HFF-Myc (cell line): ENCODE results near the gene KIF3C.

Experiments
- DNase-seq: peaks from one replicate; pipeline ENCODE4 v3.0.0-alpha.2; 2011; ENCODE audit warnings: low read depth; ENCODE audit errors: extremely low read depth
- H3K4me3 ChIP-seq: replicated peaks from 2 replicates; pipeline ENCODE4 v1.5.1; 2011; ENCODE audit warnings: low read depth, mild to moderate bottlenecking, control low read depth, low read length
- TF ChIP-seq, protein P1 (sequence below): IDR thresholded peaks from 2 replicates; pipeline ENCODE4 v1.5.1; 2012; ENCODE audit warnings: mild to moderate bottlenecking, low read depth, low read length, control low read depth; ENCODE audit errors: missing control alignments

KIF3C gene

DNA sequence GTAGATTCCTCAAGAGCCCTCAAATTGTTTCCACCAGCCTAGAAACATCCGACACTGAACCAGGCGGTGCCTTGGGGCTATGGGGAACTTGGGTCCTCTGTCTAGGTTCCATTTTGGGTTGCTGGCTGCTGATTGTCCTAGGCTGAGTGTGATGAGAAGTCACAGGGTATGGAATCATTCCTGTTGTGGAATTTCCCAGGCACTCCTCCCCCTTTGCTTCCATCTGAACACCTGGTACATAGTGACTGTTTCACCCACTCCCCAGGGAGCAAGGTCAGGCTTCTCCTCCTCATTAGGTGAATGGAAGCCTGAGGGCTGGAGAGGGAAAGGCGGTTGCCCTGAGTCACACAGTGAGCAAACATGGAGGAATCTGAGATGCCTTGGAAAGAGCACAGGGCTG lies 4.5 kb downstream of the KIF3C start:
- DNase-seq = no peak
- H3K4me3 ChIP-seq = no peak overlapping the region
- TF ChIP-seq, protein P1, sequence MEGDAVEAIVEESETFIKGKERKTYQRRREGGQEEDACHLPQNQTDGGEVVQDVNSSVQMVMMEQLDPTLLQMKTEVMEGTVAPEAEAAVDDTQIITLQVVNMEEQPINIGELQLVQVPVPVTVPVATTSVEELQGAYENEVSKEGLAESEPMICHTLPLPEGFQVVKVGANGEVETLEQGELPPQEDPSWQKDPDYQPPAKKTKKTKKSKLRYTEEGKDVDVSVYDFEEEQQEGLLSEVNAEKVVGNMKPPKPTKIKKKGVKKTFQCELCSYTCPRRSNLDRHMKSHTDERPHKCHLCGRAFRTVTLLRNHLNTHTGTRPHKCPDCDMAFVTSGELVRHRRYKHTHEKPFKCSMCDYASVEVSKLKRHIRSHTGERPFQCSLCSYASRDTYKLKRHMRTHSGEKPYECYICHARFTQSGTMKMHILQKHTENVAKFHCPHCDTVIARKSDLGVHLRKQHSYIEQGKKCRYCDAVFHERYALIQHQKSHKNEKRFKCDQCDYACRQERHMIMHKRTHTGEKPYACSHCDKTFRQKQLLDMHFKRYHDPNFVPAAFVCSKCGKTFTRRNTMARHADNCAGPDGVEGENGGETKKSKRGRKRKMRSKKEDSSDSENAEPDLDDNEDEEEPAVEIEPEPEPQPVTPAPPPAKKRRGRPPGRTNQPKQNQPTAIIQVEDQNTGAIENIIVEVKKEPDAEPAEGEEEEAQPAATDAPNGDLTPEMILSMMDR = no peak

DNA sequence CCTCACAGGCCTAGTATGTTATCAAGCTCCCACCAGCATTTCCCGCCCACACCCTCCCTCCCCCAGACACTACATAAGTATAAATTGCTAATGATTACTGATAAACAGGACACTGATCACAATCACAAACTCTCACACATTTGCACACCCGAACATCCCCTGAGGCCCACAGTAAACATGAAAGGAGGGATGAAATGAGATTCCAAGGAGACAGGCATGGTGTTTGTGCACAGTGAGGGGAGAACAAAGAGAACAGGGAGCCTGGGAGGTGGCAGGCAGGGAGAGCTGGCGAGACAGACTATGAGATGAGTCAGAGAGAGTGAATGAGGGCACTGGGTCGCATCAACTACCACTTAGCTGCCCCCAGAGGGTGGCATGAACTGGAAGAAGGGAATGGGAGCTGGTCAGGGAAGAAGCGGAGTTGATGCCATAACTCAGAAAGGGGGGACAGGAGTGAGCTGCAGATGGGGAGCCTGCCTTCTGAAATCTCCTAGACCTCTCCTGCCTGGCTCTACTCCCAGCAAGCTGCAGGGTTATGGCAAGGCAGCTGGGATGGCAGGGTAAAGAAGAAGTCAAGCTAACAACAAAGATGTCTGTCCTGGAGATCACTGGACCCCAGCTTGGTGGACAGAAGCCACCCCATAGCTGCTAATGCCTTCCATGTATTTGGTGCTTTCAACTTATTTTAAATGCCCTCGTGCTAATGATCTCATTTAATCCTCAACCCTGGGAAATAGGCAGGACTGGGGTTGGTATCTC lies 5.1 kb downstream of the KIF3C start:
- H3K4me3 ChIP-seq = no peak overlapping the region
- no peak for DNase-seq

DNA sequence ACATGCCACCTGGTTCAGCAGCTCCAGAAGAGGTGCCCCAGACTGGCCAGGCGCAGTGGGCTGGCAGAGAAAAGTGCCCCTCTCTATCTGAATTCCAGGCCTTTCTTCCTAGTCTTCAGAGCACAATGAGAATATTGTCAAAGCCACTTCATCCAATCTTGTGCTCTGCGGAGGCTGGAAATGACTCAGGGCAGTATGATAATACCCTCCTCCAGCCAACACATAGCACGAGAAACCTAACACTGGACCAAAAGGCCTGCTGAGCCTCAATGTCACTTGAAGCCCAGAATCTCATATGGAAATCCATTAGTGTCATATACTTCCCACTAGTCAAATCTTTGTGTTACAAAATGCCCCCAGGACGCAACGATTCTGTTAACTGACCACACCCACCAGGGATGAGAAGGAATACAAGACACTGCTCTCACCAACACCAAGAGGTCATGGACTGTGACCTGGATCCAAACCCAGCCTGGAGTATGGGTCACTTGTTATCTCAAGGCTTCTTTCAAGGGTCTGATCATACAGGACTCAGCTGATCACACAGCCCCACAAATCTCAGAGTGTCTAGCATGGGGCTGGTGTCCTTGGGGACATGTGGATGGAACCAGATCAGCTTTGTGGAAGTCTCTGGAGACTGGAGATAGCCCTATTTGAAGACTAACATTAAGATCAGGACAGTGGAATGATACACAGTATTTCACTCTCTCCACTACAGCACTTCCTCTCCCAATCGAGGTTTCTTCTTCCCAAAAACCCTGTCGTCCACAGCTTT lies 10.1 kb downstream of the KIF3C start:
- no peak for DNase-seq
- no peak overlapping the region for H3K4me3 ChIP-seq
- TF ChIP-seq, protein P1 = no peak

More for the DNA sequence above, 5.1 kb downstream of the KIF3C start:
- TF ChIP-seq, protein P1 = no peak

DNA sequence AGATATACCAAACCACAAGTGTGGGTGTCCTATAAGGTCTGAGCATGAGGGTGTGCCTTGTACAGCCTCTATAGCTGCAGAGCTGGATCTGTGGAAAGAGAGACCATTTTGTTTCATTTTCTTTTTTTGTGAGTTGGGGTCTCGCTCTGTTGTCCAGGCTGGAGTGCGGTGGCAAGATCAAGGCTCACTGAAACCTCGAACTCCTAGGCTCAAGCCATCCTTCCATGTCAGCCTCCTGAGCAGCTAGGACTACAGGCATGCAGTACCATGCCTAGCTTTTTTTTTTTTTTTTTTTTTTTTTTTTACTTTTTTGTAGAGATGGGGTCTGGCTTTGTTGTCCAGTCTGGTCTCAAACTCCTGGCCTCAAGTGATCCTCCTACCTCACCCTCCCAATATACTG lies 10.7 kb downstream of the KIF3C start:
- H3K4me3 ChIP-seq = no peak overlapping the region
- DNase-seq = no peak
- TF ChIP-seq, protein P1 = no peak

DNA sequence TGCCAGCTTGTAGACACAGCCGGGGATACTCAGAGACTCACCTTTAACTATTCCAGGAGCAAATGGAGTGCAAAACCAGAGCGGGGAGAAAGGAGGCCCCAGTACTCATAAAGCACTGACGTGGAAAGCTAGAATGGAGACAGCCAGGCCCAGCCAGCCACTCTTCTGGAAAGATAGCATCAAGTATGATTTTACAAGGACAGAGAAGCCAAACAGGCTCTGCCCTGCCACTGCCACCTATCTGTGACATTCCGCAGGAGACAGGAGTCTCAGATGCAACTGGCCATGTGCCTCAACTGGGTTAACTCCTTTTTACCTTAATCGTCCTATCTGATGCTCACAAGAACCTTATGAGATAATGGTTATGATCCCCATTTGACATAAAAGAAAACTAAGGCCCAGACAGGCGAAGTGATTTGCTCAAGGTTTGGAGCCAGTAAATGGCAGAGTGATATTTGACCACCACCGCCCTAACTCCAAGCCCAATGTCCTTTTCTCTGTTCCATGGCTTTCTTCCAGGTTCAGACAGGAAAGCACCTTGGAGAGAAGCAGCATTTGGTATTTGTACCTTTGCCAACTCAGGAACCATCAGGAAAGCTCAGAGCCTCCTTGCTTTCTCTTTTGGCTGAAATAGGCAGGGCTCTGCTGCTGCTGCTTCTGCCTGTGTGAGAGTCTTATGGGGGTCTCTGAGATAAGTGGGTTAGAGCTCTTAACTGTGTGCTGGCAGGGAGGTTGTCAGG lies 15.6 kb downstream of the KIF3C start:
- no peak overlapping the region for H3K4me3 ChIP-seq
- DNase-seq = no peak
- TF ChIP-seq, protein P1 = no peak

DNA sequence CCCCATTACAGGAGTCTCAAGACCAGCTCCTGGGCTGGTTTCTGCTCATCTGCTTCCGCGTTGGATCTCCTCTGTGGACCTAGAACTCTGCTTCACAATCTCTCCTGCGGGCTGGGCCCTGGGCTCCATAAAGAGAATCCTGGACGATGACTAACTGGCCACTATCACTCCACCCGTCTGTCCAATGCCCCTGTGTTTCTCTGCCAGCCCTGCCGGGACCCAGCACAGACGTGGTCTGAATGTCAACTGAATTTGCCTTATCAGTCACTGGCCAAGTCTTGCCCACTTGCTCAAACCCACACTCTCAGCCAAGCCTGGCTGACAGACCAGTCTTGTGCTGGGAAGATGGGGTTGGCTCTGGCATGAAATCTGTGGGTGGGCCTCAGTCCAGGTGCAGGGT lies 17.4 kb downstream of the KIF3C start:
- TF ChIP-seq, protein P1 = no peak
- H3K4me3 ChIP-seq = no peak overlapping the region
- DNase-seq = no peak
